ENCODE data around the gene COQ10A.
A peak's percentile ranks its signal among the peaks of the same experiment; 100 is the strongest.

The COQ10A gene

DNA sequence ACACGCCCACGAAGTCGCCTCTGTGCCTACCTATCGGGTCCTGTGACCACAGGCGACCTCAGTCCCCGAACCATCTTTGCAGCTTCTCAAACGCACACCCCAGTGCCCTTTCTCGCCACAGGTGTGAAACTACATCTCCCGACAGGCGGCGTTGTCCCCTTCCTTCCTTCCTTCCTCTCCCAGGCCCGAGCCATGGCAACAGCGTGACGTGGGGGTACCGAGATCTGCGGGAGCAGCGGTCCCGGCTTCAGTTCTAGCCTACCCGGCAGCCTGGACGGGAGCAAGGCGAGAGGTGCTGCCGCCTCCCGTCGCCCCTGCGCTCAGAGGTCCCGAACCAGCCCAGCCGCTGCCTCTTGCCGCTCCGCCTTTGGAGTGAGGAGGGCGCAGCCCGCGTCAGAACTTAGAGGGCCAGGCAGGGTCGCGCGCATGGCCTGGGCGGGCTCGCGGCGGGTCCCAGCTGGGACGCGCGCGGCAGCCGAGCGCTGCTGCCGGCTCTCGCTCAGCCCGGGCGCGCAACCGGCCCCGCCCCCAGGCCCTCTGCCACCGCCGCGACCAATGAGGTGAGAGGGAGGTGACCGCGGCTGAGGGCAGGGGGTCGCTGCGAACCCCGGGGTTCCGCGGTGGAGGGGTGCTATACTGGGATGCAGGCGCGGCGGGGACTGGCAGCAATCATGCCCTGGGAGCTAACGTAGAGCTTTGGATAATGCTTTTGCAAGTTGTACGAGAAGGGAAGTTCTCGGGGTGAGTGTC lies at the start of gene COQ10A:
Gene COQ10A, plus strand, starts transcription at position 250 of the 750 bp plus-strand sequence. Its CDS starts 177 bp downstream, at position 427.
- H3K9me3 ChIP-seq (replicated peaks; ENCODE audit: insufficient read depth, low read length) = no peaks in the 10 kb centered on the region
- TF ChIP-seq, protein P1, sequence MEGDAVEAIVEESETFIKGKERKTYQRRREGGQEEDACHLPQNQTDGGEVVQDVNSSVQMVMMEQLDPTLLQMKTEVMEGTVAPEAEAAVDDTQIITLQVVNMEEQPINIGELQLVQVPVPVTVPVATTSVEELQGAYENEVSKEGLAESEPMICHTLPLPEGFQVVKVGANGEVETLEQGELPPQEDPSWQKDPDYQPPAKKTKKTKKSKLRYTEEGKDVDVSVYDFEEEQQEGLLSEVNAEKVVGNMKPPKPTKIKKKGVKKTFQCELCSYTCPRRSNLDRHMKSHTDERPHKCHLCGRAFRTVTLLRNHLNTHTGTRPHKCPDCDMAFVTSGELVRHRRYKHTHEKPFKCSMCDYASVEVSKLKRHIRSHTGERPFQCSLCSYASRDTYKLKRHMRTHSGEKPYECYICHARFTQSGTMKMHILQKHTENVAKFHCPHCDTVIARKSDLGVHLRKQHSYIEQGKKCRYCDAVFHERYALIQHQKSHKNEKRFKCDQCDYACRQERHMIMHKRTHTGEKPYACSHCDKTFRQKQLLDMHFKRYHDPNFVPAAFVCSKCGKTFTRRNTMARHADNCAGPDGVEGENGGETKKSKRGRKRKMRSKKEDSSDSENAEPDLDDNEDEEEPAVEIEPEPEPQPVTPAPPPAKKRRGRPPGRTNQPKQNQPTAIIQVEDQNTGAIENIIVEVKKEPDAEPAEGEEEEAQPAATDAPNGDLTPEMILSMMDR (IDR thresholded peaks at IDR 0.05; ENCODE audit: low read length) = peak; percentile 50
- no peak for TF ChIP-seq EZH2 (optimal IDR thresholded peaks at IDR 0.05; ENCODE audit: low read depth, low read length)
- DNase-seq = peak; percentile 80
- H3K27me3 ChIP-seq (replicated peaks; ENCODE audit: insufficient read depth, low read length) = no peaks in the 10 kb centered on the region
- no peaks in the 10 kb centered on the region for H4K20me1 ChIP-seq (ENCODE audit: insufficient read depth, low read length)
- peak within 1 kb of the TSS; percentile 86 for H2AFZ ChIP-seq (ENCODE audit: low read length)
- H3K4me3 ChIP-seq (ENCODE audit: low read length) = peak within 1 kb of the TSS; percentile 86
- H3K9me2 ChIP-seq (replicated peaks; ENCODE audit: insufficient read depth, low read length) = no peaks in the 10 kb centered on the region
- H3F3A ChIP-seq (ENCODE audit: insufficient read depth, low read length) = peaks cover 33% of the 10 kb centered on the region
- peak within 1 kb of the TSS; percentile 87 for H3K9ac ChIP-seq (ENCODE audit: low read length)
- H3K4me1 ChIP-seq (ENCODE audit: low read length) = peaks cover 4% of the 10 kb centered on the region; the same call in 1 of the 2 replicates
- H3K79me2 ChIP-seq (ENCODE audit: low read length) = no peaks in the 10 kb centered on the region
- peak within 1 kb of the TSS; percentile 87 for H3K4me2 ChIP-seq (ENCODE audit: low read depth, low read length)
- no peaks in the 10 kb centered on the region for H3K36me3 ChIP-seq (replicated peaks; ENCODE audit: insufficient read depth, low read length)
- H3K27ac ChIP-seq (ENCODE audit: low read length) = peak within 1 kb of the TSS; percentile 86

DNA sequence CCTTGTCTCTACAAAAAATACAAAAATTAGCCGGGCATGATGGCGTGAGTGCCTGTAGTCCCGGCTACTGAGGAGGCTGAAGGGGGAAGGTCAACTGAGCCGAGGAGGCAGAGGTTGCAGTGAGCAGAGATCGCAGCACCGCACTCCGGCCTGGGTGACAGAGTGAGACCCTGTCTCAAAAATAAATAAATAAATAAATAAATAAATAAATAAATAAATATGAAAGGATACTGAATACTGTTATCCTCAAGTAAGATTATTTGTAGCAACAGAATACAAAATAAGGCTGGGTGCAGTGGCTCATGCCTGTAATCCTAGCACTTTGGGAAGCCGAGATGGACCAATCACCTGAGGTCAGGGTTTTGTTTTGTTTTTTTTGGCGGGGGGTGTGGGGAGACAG lies 46.9 kb upstream of the COQ10A start:
- Histone ChIP-seq H3K36me3 (replicated peaks; ENCODE audit: insufficient read depth, low read length) (no peaks in the 10 kb centered on the region), H3K9ac (ENCODE audit: low read length) (no peak overlapping the region), H3K9me3 (replicated peaks; ENCODE audit: insufficient read depth, low read length) (no peaks in the 10 kb centered on the region), H2AFZ (ENCODE audit: low read length) (no peak overlapping the region), H3K79me2 (ENCODE audit: low read length) (peaks cover 32% of the 10 kb centered on the region), H3K4me2 (ENCODE audit: low read depth, low read length) (no peak overlapping the region; the same call in 1 of the 2 replicates), H3K9me2 (replicated peaks; ENCODE audit: insufficient read depth, low read length) (no peaks in the 10 kb centered on the region), H3K27me3 (replicated peaks; ENCODE audit: insufficient read depth, low read length) (no peaks in the 10 kb centered on the region), H3K27ac (ENCODE audit: low read length) (no peak overlapping the region; the same call in 1 of the 2 replicates), H3F3A (ENCODE audit: insufficient read depth, low read length) (peaks cover 18% of the 10 kb centered on the region), H3K4me1 (ENCODE audit: low read length) (peaks cover 5% of the 10 kb centered on the region; the same call in 1 of the 2 replicates), H4K20me1 (ENCODE audit: insufficient read depth, low read length) (no peaks in the 10 kb centered on the region), H3K4me3 (ENCODE audit: low read length) (no peak overlapping the region)
- TF ChIP-seq EZH2phosphoT487 (IDR thresholded peaks at IDR 0.05; ENCODE audit: low read length) = no peak
- no peak for TF ChIP-seq EZH2 (optimal IDR thresholded peaks at IDR 0.05; ENCODE audit: low read depth, low read length)
- TF ChIP-seq, protein P1 (IDR thresholded peaks at IDR 0.05; ENCODE audit: low read length) = no peak
- no peak for DNase-seq

DNA sequence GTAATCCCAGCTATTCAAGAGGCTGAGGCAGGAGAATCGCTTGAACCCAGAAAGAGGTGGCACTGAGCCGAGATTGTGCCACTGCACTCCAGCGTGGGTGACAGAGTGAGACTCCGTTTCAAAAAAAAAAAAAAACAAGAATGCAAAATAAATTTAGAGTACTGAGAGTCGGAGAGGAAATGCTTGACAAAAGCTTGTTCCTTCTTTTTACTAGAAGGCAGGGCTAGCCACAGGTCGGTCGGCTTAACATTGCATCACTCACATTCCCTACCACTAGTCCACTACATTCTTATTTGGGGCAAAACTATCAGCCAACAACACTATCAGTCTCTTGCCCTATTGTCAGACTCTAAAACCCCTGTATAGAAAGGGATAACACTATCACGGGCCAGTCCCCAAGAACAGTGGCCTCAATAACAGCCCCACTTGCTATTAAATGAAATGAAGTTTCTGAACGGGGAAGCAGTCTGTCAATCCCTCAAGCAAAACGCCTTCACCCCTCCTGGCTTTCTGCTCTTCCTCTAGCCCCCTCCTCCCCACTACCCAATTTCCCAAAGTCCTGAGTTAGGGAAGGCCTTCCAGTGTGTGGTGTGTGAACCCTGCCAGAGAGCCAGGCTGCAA lies 46.0 kb upstream of the COQ10A start:
- Histone ChIP-seq H3K27ac (ENCODE audit: low read length) (peak overlapping the region; percentile 65; the same call in 1 of the 2 replicates), H3F3A (ENCODE audit: insufficient read depth, low read length) (peaks cover 18% of the 10 kb centered on the region), H3K9me3 (replicated peaks; ENCODE audit: insufficient read depth, low read length) (no peaks in the 10 kb centered on the region), H3K9ac (ENCODE audit: low read length) (peak overlapping the region; percentile 93), H3K27me3 (replicated peaks; ENCODE audit: insufficient read depth, low read length) (no peaks in the 10 kb centered on the region), H3K36me3 (replicated peaks; ENCODE audit: insufficient read depth, low read length) (no peaks in the 10 kb centered on the region), H3K4me1 (ENCODE audit: low read length) (peaks cover 9% of the 10 kb centered on the region; the same call in 1 of the 2 replicates), H2AFZ (ENCODE audit: low read length) (peak overlapping the region; percentile 94), H4K20me1 (ENCODE audit: insufficient read depth, low read length) (no peaks in the 10 kb centered on the region), H3K4me3 (ENCODE audit: low read length) (peak overlapping the region; percentile 94), H3K79me2 (ENCODE audit: low read length) (peaks cover 40% of the 10 kb centered on the region), H3K4me2 (ENCODE audit: low read depth, low read length) (peak overlapping the region; percentile 98), H3K9me2 (replicated peaks; ENCODE audit: insufficient read depth, low read length) (no peaks in the 10 kb centered on the region)
- DNase-seq = peak; percentile 45
- TF ChIP-seq, protein P1 (IDR thresholded peaks at IDR 0.05; ENCODE audit: low read length) = no peak
- TF ChIP-seq EZH2phosphoT487 (IDR thresholded peaks at IDR 0.05; ENCODE audit: low read length) = no peak
- no peak for TF ChIP-seq EZH2 (optimal IDR thresholded peaks at IDR 0.05; ENCODE audit: low read depth, low read length)
